Fibroblast of lung (primary cell): ENCODE measurements around the gene SAMD8. TPM values are rescaled to one million over a fixed set of nuclear protein-coding genes. Genes with fewer than 3 reads are reported as not detected.

ENCODE experiments used
- DNase-seq, 2 donors: peaks; one replicate each; pipeline versions ENCODE4 v3.0.0 to v3.0.0-alpha.2; 2010; ENCODE audit warnings: low read depth in 2 of 2
- H2AFZ ChIP-seq: 2 replicates; pipeline ENCODE4 v1.5.1; 2012; ENCODE audit warnings: low read length, control low read depth, inconsistent platforms
- H3K27ac ChIP-seq: 2 replicates; pipeline ENCODE4 v1.5.1; 2011; ENCODE audit warnings: low read length, control low read depth; ENCODE audit not compliant: insufficient read depth
- H3K27me3 ChIP-seq: 2 replicates; pipeline ENCODE4 v1.5.1; 2011; ENCODE audit warnings: mild to moderate bottlenecking, low read length; ENCODE audit not compliant: control insufficient read depth, insufficient read depth
- H3K36me3 ChIP-seq: 2 replicates; pipeline ENCODE4 v1.5.1; 2011; ENCODE audit warnings: low read length; ENCODE audit not compliant: control insufficient read depth, insufficient read depth
- H3K4me1 ChIP-seq: 2 replicates; pipeline ENCODE4 v1.5.1; 2011; ENCODE audit warnings: low read length; ENCODE audit not compliant: control insufficient read depth, insufficient read depth; ENCODE audit errors: extremely low read depth
- H3K4me2 ChIP-seq: 2 replicates; pipeline ENCODE4 v1.5.1; 2011; ENCODE audit warnings: low read length, control low read depth; ENCODE audit not compliant: insufficient read depth; ENCODE audit errors: extremely low read depth
- H3K4me3 ChIP-seq, 4 experiments: fragments of 200-600 bp in 1 of 4; sonication (generic) in 1 of 4; replicated peaks in 1 of 4; 2 replicates each; pipeline ENCODE4 v1.5.1; 2011 to 2016; ENCODE audit warnings: low read length in 4 of 4, low read depth in 3 of 4, mild to moderate bottlenecking in 3 of 4, control low read depth in 2 of 4, inconsistent platforms in 1 of 4, mixed read lengths in 1 of 4; ENCODE audit not compliant: insufficient read depth in 1 of 4; ENCODE audit errors: control extremely low read depth in 1 of 4
- H3K79me2 ChIP-seq: 2 replicates; pipeline ENCODE4 v1.5.1; 2012; ENCODE audit warnings: mild to moderate bottlenecking, low read length, inconsistent platforms; ENCODE audit not compliant: control insufficient read depth, insufficient read depth
- H3K9ac ChIP-seq: 2 replicates; pipeline ENCODE4 v1.5.1; 2011; ENCODE audit warnings: mild to moderate bottlenecking, low read length, control low read depth; ENCODE audit not compliant: insufficient read depth
- H3K9me3 ChIP-seq: 2 replicates; pipeline ENCODE4 v1.5.1; 2012; ENCODE audit warnings: low read depth, low read length; ENCODE audit not compliant: control insufficient read depth, insufficient read depth
- H4K20me1 ChIP-seq: 2 replicates; pipeline ENCODE4 v1.5.1; 2011; ENCODE audit warnings: low read length; ENCODE audit not compliant: control insufficient read depth, insufficient read depth; ENCODE audit errors: extremely low read depth
- EZH2 ChIP-seq: IDR thresholded peaks from 2 replicates; pipeline ENCODE4 v1.5.1; 2012; ENCODE audit warnings: low read length, control low read depth, mild to moderate bottlenecking; ENCODE audit errors: missing control alignments
- polyA plus RNA-seq, 2 donors: library from polyadenylated mRNA; depleted of rRNA in 1 of 2; stranded (reverse) in 1 of 2; unstranded in 1 of 2; fragments of >200 nt; gene quantifications; 2 replicates each; pipeline ENCODE4 v1.2.1, GENCODE V29; 2011 to 2012; ENCODE audit warnings: missing spikeins in 1 of 2
- total RNA-seq: library from RNA; depleted of rRNA; stranded (reverse); fragments of >200 nt; gene quantifications from 2 replicates; pipeline ENCODE4 v1.2.1, GENCODE V29; 2014
- TF ChIP-seq, protein P1 (sequence below), 2 donors: IDR thresholded peaks in 1 of 2; conservative IDR thresholded peaks in 1 of 2; 1 replicate in 1 of 2; 2 replicates in 1 of 2; pipeline ENCODE4 v1.5.1; 2011 to 2012; ENCODE audit warnings: low read length in 2 of 2, control low read depth in 1 of 2, inconsistent platforms in 1 of 2, low read depth in 1 of 2, mild to moderate bottlenecking in 1 of 2

The SAMD8 gene
- total and polyA plus RNA-seq, 2 donors (not counting 1 experiment from before 2014, with no cell fraction given) = 32.5 to 51.5 TPM

DNA sequence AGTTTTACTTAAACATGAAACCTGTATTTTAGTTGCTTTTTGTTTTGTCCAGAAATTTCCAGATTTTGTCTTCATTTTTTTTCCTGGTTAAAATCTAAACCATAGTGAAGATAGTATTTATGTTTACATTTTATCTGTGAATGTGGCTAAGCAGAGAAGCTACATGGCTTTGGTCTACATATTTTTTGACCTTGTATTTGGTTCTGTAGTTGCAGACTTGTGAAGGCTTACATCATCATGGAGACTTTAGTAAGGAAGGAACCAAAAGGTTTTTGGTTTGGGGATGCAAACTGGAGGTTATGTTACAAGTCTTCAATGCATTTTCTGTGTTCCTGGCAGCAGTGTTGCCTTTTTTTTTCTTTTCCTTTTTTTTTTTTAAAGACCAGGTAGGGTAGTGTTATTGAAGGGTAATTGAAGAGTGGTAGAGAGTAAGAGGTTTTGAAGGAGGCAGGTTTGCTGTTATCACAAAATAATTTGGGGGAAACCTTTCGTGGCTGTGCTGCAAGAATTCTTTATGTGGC, 68.3 kb downstream of the SAMD8 start:
- no peaks in the 10 kb centered on the region for H4K20me1 ChIP-seq
- no peaks in the 10 kb centered on the region for H3K36me3 ChIP-seq
- no peak overlapping the region for H3K27ac ChIP-seq
- H3K4me1 ChIP-seq = peaks cover 2% of the 10 kb centered on the region
- no peak for DNase-seq
- H3K4me2 ChIP-seq = no peak overlapping the region
- H3K9me3 ChIP-seq = no peaks in the 10 kb centered on the region
- H3K79me2 ChIP-seq = no peaks in the 10 kb centered on the region
- no peak overlapping the region for H3K9ac ChIP-seq
- H3K27me3 ChIP-seq = no peaks in the 10 kb centered on the region
- no peak overlapping the region for H2AFZ ChIP-seq
- H3K4me3 ChIP-seq = no peak overlapping the region
- TF ChIP-seq, protein P1, sequence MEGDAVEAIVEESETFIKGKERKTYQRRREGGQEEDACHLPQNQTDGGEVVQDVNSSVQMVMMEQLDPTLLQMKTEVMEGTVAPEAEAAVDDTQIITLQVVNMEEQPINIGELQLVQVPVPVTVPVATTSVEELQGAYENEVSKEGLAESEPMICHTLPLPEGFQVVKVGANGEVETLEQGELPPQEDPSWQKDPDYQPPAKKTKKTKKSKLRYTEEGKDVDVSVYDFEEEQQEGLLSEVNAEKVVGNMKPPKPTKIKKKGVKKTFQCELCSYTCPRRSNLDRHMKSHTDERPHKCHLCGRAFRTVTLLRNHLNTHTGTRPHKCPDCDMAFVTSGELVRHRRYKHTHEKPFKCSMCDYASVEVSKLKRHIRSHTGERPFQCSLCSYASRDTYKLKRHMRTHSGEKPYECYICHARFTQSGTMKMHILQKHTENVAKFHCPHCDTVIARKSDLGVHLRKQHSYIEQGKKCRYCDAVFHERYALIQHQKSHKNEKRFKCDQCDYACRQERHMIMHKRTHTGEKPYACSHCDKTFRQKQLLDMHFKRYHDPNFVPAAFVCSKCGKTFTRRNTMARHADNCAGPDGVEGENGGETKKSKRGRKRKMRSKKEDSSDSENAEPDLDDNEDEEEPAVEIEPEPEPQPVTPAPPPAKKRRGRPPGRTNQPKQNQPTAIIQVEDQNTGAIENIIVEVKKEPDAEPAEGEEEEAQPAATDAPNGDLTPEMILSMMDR (conservative IDR thresholded peaks at IDR 0.05 in 1 of 2, IDR thresholded peaks at IDR 0.05 in 1 of 2; ENCODE audit: low read depth in 1 of 2, low read length in 2 of 2) = no peak
- no peak for TF ChIP-seq EZH2

GRCh38 chr10:75180592-75180991, 69.1 kb downstream of the SAMD8 start:
- no peak overlapping the region for H2AFZ ChIP-seq
- H3K4me3 ChIP-seq = no peak overlapping the region
- peak in 1 of 2 donors; percentile 60 for DNase-seq
- no peaks in the 10 kb centered on the region for H4K20me1 ChIP-seq
- TF ChIP-seq, protein P1 (conservative IDR thresholded peaks at IDR 0.05 in 1 of 2, IDR thresholded peaks at IDR 0.05 in 1 of 2; ENCODE audit: low read depth in 1 of 2, low read length in 2 of 2) = no peak
- no peak for TF ChIP-seq EZH2
- peaks cover 2% of the 10 kb centered on the region for H3K4me1 ChIP-seq
- no peaks in the 10 kb centered on the region for H3K9me3 ChIP-seq
- no peaks in the 10 kb centered on the region for H3K27me3 ChIP-seq
- H3K36me3 ChIP-seq = no peaks in the 10 kb centered on the region
- H3K4me2 ChIP-seq = no peak overlapping the region
- no peak overlapping the region for H3K27ac ChIP-seq
- H3K9ac ChIP-seq = no peak overlapping the region
- H3K79me2 ChIP-seq = no peaks in the 10 kb centered on the region

GRCh38 chr10:75181073-75181472, 69.6 kb downstream of the SAMD8 start:
- Histone ChIP-seq H2AFZ (no peak overlapping the region), H3K4me1 (peaks cover 2% of the 10 kb centered on the region), H3K4me3 (no peak overlapping the region), H3K9ac (no peak overlapping the region), H4K20me1 (no peaks in the 10 kb centered on the region), H3K27ac (no peak overlapping the region), H3K36me3 (no peaks in the 10 kb centered on the region), H3K9me3 (no peaks in the 10 kb centered on the region), H3K4me2 (no peak overlapping the region), H3K79me2 (no peaks in the 10 kb centered on the region), H3K27me3 (no peaks in the 10 kb centered on the region)
- no peak for DNase-seq
- no peak for TF ChIP-seq EZH2
- TF ChIP-seq, protein P1 (conservative IDR thresholded peaks at IDR 0.05 in 1 of 2, IDR thresholded peaks at IDR 0.05 in 1 of 2; ENCODE audit: low read depth in 1 of 2, low read length in 2 of 2) = no peak
